ENCODE results near the gene PAWR.

Gene PAWR

DNA sequence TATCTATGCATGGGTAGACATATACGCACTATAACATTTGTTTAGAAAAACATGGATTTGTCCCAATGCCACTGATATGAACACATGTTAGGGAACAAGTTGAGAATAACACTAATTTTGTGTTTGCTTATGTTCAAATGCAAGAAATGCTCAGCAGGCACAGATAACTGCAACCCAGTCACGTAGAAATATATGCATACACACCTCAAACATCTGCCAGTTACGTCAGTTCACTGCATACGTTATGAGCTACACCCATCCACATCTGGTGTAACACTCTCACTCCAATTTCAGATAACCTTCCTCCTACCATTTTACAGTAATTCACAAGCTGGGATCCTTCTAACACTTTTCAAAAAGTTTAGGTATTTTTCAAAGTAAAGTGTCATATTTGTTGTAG, 10.7 kb downstream of the PAWR start:
- H3K27me3 ChIP-seq = no peaks in the 10 kb centered on the region
- H4K20me1 ChIP-seq = peaks cover 0 to 33% (median 0%) of the 10 kb centered on the region in 11 experiments; a peak in 9 of 22 replicates
- H3K9me3 ChIP-seq (replicated peaks in 1 of 11) = peaks cover 5 to 23% (median 9%) of the 10 kb centered on the region in 11 experiments; a peak in 21 of 22 replicates
- peaks cover 0 to 9% (median 0%) of the 10 kb centered on the region in 10 experiments; a peak in 4 of 20 replicates for H3K4me1 ChIP-seq
- no peak overlapping the region for H3K9ac ChIP-seq
- H3K36me3 ChIP-seq = peaks cover 0 to 14% (median 8%) of the 10 kb centered on the region in 11 experiments; a peak in 14 of 22 replicates
- H3K27ac ChIP-seq = no peak overlapping the region
- no peak overlapping the region for H3K4me2 ChIP-seq
- no peak for TF ChIP-seq Cebpa-rat (IDR thresholded peaks at IDR 0.05)
- H3K4me3 ChIP-seq = no peak overlapping the region

DNA sequence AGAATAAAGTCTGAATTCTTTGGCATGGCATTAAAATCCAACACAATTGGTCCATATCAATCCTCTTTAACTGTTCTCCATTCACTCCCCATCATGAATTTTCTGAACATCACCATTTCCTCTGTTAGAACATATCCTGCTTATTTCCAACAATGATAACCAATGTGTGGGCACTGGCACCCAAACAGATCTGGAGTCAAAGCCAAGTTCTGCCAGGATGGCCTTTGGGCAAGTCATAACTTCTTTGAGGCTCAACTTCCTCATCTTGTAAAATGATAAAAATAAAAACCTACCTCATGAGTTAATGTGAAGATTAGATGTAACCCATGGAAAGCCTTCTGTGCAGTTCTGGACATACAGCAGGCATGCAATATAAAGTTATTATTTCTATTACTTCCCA, 12.5 kb downstream of the PAWR start:
- TF ChIP-seq Cebpa-rat (IDR thresholded peaks at IDR 0.05) = no peak
- Histone ChIP-seq H4K20me1 (peaks cover 0 to 25% (median 0%) of the 10 kb centered on the region in 11 experiments; a peak in 8 of 22 replicates), H3K4me3 (no peak overlapping the region), H3K27me3 (no peaks in the 10 kb centered on the region), H3K9me3 (replicated peaks in 1 of 11) (peaks cover 15 to 41% (median 26%) of the 10 kb centered on the region in 11 experiments), H3K27ac (no peak overlapping the region), H3K4me2 (no peak overlapping the region; a peak in 1 of 22 replicates), H3K36me3 (peaks cover 0 to 24% (median 15%) of the 10 kb centered on the region in 11 experiments; a peak in 14 of 22 replicates), H3K9ac (no peak overlapping the region), H3K4me1 (peaks cover 0 to 9% (median 0%) of the 10 kb centered on the region in 10 experiments; a peak in 4 of 20 replicates)

DNA sequence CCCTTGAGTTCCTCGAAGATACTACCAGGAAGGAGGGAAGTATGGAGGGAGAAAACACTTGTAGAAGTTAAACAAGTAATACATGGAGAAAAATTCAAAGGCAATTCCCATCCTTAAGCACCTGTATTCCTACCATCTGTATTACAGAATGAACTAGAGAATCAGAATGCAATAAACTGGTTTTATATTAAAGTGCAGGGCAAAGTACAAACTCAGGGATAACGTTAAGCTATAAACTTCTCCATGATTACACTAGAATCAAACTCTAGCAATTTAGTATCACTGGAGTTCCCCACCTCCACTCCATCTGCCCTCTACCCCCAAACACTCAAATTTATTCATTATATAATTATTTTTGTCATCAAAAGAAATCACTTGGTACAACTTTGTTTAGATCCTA, 13.1 kb downstream of the PAWR start:
- Histone ChIP-seq H3K4me3 (no peak overlapping the region), H3K9me3 (replicated peaks in 1 of 11) (peaks cover 15 to 46% (median 31%) of the 10 kb centered on the region in 11 experiments), H3K4me2 (no peak overlapping the region), H3K9ac (no peak overlapping the region), H3K4me1 (peaks cover 0 to 8% (median 0%) of the 10 kb centered on the region in 10 experiments; a peak in 4 of 20 replicates), H3K36me3 (peaks cover 0 to 24% (median 15%) of the 10 kb centered on the region in 11 experiments; a peak in 14 of 22 replicates), H3K27me3 (no peaks in the 10 kb centered on the region), H3K27ac (no peak overlapping the region), H4K20me1 (peaks cover 0 to 25% (median 0%) of the 10 kb centered on the region in 11 experiments; a peak in 8 of 22 replicates)
- no peak for TF ChIP-seq Cebpa-rat (IDR thresholded peaks at IDR 0.05)

DNA sequence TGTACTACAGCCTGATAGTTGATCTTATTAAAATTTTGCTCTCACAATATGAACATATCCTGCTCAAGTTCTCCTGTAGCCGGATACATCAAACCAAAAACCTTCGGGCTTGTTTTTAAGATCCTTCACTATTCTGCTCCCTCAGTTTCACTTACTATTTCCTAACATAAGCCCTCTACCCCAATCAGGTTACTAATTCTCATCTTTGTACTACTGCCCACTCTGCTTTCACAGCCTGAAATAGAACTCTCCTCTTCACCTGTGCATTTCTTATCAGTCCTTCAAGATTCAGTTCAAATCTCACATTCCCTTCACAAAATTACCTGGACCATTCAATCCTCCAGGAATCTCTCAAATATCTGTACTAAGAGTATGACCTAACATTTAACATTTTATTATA, 14.2 kb downstream of the PAWR start:
- no peak for TF ChIP-seq Cebpa-rat (IDR thresholded peaks at IDR 0.05)
- peaks cover 16 to 57% (median 42%) of the 10 kb centered on the region in 11 experiments for H3K9me3 ChIP-seq (replicated peaks in 1 of 11)
- H3K27ac ChIP-seq = no peak overlapping the region
- no peak overlapping the region for H3K4me3 ChIP-seq
- H3K27me3 ChIP-seq = no peaks in the 10 kb centered on the region
- no peaks in the 10 kb centered on the region for H3K4me1 ChIP-seq
- no peak overlapping the region for H3K4me2 ChIP-seq
- peaks cover 0 to 17% (median 0%) of the 10 kb centered on the region in 11 experiments; a peak in 7 of 22 replicates for H4K20me1 ChIP-seq
- no peak overlapping the region for H3K9ac ChIP-seq
- H3K36me3 ChIP-seq = peaks cover 0 to 32% (median 15%) of the 10 kb centered on the region in 11 experiments; a peak in 14 of 22 replicates

DNA sequence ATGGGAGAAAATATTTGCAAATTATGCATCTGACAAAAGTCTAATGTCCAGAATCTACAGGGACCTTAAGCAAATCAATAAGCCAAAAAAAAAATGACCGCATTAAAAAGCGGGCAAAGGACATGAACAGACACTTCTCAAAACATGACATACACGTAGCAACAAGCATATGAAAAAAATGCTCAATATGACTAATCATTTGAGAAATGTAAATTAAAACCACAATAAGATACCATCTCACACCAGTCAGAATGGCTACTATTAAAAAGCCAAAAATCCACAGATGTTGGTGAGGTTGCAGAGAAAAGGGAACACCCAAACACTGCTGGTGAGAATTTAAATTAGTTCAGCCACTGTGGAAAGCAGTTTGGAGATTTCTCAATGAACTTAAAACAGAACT, 16.1 kb downstream of the PAWR start:
- H3K27ac ChIP-seq = no peak overlapping the region
- H3K36me3 ChIP-seq = peaks cover 0 to 34% (median 15%) of the 10 kb centered on the region in 11 experiments; a peak in 14 of 22 replicates
- no peak overlapping the region for H3K4me3 ChIP-seq
- H4K20me1 ChIP-seq = peaks cover 0 to 14% (median 0%) of the 10 kb centered on the region in 11 experiments; a peak in 4 of 22 replicates
- H3K27me3 ChIP-seq = no peaks in the 10 kb centered on the region
- TF ChIP-seq Cebpa-rat (IDR thresholded peaks at IDR 0.05) = no peak
- no peaks in the 10 kb centered on the region for H3K4me1 ChIP-seq
- H3K4me2 ChIP-seq = no peak overlapping the region
- no peak overlapping the region for H3K9ac ChIP-seq
- H3K9me3 ChIP-seq (replicated peaks in 1 of 11) = peaks cover 16 to 60% (median 46%) of the 10 kb centered on the region in 11 experiments

DNA sequence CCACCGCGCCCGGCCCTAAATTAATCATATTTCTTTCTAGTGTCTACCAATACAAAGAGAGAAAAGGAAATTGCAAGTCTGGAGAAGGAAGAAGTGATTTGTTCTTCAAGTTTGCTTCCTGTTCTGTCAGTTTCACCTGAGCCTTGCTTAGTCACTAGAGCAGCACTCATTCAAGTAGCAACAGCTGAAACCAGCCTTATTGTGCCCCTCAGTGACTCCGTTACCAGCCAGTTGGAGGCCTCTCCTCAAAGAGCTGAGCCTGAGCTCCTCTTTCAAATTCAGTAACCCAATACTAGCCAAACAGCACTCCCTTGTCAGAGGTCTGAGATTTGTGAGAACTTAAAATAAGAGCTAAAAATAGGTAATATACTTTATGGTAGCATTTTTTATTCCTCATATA, 17.4 kb downstream of the PAWR start:
- Histone ChIP-seq H3K36me3 (peaks cover 0 to 40% (median 18%) of the 10 kb centered on the region in 11 experiments; a peak in 15 of 22 replicates), H3K4me1 (no peaks in the 10 kb centered on the region), H3K27ac (no peak overlapping the region), H3K9ac (no peak overlapping the region), H3K4me2 (no peak overlapping the region), H3K4me3 (no peak overlapping the region), H3K9me3 (replicated peaks in 1 of 11) (peaks cover 16 to 60% (median 46%) of the 10 kb centered on the region in 11 experiments), H4K20me1 (peaks cover 0 to 6% (median 0%) of the 10 kb centered on the region in 11 experiments; a peak in 2 of 22 replicates), H3K27me3 (no peaks in the 10 kb centered on the region)
- TF ChIP-seq Cebpa-rat (IDR thresholded peaks at IDR 0.05) = no peak

DNA sequence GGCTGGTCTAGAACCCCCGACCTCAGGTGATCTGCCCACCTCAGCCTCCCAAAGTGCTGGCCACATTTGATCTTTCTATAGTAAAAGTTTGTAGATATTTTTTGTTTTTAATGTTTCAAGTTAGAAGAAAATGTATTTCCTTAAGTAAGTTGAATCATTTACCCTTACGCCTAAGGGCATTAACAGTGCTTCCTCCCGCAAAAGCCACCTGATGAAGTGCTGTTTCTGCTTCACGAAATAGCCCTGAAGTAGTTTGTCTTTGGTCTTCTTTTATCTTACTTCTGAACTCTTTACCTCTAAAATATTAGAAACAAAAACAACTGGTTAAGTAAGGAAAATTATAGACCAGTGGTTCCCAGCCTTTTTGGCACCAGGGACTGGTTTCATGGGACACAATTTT, 22.7 kb downstream of the PAWR start:
- no peak overlapping the region for H3K4me3 ChIP-seq
- no peak overlapping the region for H3K27ac ChIP-seq
- no peak for TF ChIP-seq Cebpa-rat (IDR thresholded peaks at IDR 0.05)
- H3K9me3 ChIP-seq (replicated peaks in 1 of 11) = peaks cover 0 to 21% (median 16%) of the 10 kb centered on the region in 11 experiments; a peak in 18 of 22 replicates
- H3K9ac ChIP-seq = no peak overlapping the region
- H3K36me3 ChIP-seq = peaks cover 0 to 34% (median 11%) of the 10 kb centered on the region in 11 experiments; a peak in 11 of 22 replicates
- no peaks in the 10 kb centered on the region for H3K4me1 ChIP-seq
- no peaks in the 10 kb centered on the region for H3K27me3 ChIP-seq
- H4K20me1 ChIP-seq = peaks cover 0 to 3% (median 0%) of the 10 kb centered on the region in 11 experiments; a peak in 2 of 22 replicates
- H3K4me2 ChIP-seq = no peak overlapping the region

DNA sequence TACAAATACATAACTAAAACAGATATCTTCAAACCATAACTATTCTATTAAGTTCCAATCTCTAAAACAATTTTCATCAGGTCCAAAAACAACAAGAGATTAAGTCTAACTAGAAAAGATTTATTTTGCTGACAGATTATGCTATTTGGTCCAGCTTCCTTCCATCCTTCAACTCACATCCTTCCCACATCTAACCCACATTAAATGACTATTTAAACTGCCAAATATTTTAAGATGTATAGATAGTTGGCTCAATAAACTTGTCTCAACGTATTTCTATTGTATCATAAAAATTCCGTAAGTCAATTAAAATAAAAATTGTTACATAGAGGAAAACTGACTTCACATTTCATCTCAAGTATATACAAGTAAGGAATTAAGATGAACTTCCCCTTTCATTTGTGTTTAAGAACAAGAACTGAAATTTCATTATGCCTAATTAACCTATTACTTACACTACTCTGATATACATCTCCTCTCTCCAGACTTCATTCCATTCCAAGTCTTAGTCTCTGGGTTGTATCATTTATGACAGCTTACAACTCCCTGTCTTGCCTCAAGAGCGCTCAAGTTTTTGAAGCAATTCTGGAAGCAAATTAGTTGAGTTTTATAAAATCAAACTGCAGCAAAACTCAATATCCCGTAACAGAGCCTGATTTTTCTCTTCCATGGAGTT, 25.4 kb downstream of the PAWR start:
- no peaks in the 10 kb centered on the region for H3K4me1 ChIP-seq
- H3K27ac ChIP-seq = no peak overlapping the region
- no peak for TF ChIP-seq Cebpa-rat (IDR thresholded peaks at IDR 0.05)
- peaks cover 0 to 26% (median 11%) of the 10 kb centered on the region in 11 experiments; a peak in 11 of 22 replicates for H3K36me3 ChIP-seq
- H3K9ac ChIP-seq = no peak overlapping the region
- no peaks in the 10 kb centered on the region; a peak in 1 of 22 replicates for H3K9me3 ChIP-seq (replicated peaks in 1 of 11)
- no peak overlapping the region for H3K4me2 ChIP-seq
- no peaks in the 10 kb centered on the region for H3K27me3 ChIP-seq
- H4K20me1 ChIP-seq = peaks cover 0 to 3% (median 0%) of the 10 kb centered on the region in 11 experiments; a peak in 1 of 22 replicates
- H3K4me3 ChIP-seq = no peak overlapping the region

DNA sequence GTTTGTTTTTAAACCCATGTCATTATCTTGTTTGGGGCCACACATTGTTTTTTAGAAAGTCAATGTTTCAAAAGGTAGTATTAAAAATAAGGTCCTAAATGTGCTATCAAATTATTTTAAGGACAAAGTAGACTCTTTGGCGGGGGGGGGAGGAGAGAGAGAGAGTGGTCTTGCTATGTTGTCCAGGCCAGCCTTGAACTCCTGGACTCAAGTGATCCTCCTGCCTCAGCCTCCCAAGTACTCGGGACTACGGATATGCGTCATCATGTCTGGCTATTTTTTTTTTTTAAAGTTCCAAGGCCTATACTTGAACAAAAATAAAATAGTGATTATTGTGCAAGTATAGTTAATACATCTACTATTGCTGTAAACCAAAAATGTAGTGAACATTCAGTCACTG, 26.2 kb downstream of the PAWR start:
- H3K9me3 ChIP-seq (replicated peaks in 1 of 11) = no peaks in the 10 kb centered on the region; a peak in 1 of 22 replicates
- H3K9ac ChIP-seq = no peak overlapping the region
- H3K4me2 ChIP-seq = no peak overlapping the region
- H3K4me3 ChIP-seq = no peak overlapping the region
- H3K36me3 ChIP-seq = peaks cover 0 to 26% (median 11%) of the 10 kb centered on the region in 11 experiments; a peak in 11 of 22 replicates
- peaks cover 0 to 3% (median 0%) of the 10 kb centered on the region in 11 experiments; a peak in 1 of 22 replicates for H4K20me1 ChIP-seq
- H3K27ac ChIP-seq = no peak overlapping the region
- H3K27me3 ChIP-seq = no peaks in the 10 kb centered on the region
- no peaks in the 10 kb centered on the region for H3K4me1 ChIP-seq
- no peak for TF ChIP-seq Cebpa-rat (IDR thresholded peaks at IDR 0.05)
